Endothelial cell of umbilical vein (primary cell): ENCODE measurements around the gene FAM167B. TPM values are rescaled to one million over a fixed set of nuclear protein-coding genes. Genes with fewer than 3 reads are reported as not detected.

ENCODE experiments used
- BruUV-seq: library from RNA; stranded (reverse); fragments of 400-500 nt; replicated peaks from 2 replicates; lab custom pipeline; 2021; lab: Mats Ljungman, UMichigan
- CTCF ChIA-PET: fragments of 300-600, 350-600 bp; sonication (Branson Sonifier 250); formaldehyde crosslinking; loops from one replicate; lab custom pipeline; 2021; ENCODE audit warnings: antibody characterized with exemption, inconsistent platforms; lab: Charles Lee
- POLR2A ChIA-PET: fragments of 300-600, 350-600 bp; sonication (Branson Sonifier 250); formaldehyde crosslinking; loops from one replicate; lab custom pipeline; 2021; ENCODE audit warnings: antibody characterized with exemption, inconsistent platforms; lab: Charles Lee
- DNase-seq: peaks from one replicate; pipeline ENCODE4 v3.0.0-alpha.2; 2011; ENCODE audit warnings: low read depth, low spot score
- FAIRE-seq: peaks from 2 replicates; lab custom pipeline; 2011; peaks lifted over from hg19 to GRCh38; lab: Jason Lieb, UNC
- H2AFZ ChIP-seq: 2 replicates; pipeline ENCODE4 v1.6.0; 2012; ENCODE audit warnings: low read depth, low read length, control low read depth, inconsistent platforms
- H3K27ac ChIP-seq: 2 replicates; pipeline ENCODE4 v1.5.1; 2011; ENCODE audit warnings: low read depth, mild to moderate bottlenecking, control low read depth, low read length, moderate library complexity; ENCODE audit not compliant: insufficient read depth
- H3K27me3 ChIP-seq, 2 experiments: 2 replicates each; pipeline versions ENCODE4 v1.6.0 to v1.6.1; 2011; ENCODE audit warnings: low read length in 2 of 2, mixed read lengths in 1 of 2; ENCODE audit not compliant: control insufficient read depth in 2 of 2, insufficient read depth in 2 of 2
- H3K36me3 ChIP-seq, 2 experiments: 2 replicates in 1 of 2; 3 replicates in 1 of 2; pipeline ENCODE4 v1.5.1; 2011; ENCODE audit warnings: low read length in 2 of 2, mild to moderate bottlenecking in 1 of 2, moderate library complexity in 1 of 2; ENCODE audit not compliant: control insufficient read depth in 2 of 2, insufficient read depth in 2 of 2; ENCODE audit errors: extremely low read depth in 1 of 2
- H3K4me1 ChIP-seq: 3 replicates; pipeline ENCODE4 v1.5.1; 2011; ENCODE audit warnings: mild to moderate bottlenecking, low read length; ENCODE audit not compliant: control insufficient read depth, insufficient read depth; ENCODE audit errors: extremely low read depth
- H3K4me2 ChIP-seq: 2 replicates; pipeline ENCODE4 v1.6.1; 2011; ENCODE audit warnings: low read length, control low read depth, mixed read lengths; ENCODE audit not compliant: insufficient read depth
- H3K4me3 ChIP-seq, 3 experiments: fragments of 200-600 bp in 1 of 3; sonication (generic), shearing (Covaris generic) in 1 of 3; replicated peaks in 1 of 3; 2 replicates each; pipeline ENCODE4 v1.5.1; 2011 to 2016; ENCODE audit warnings: control low read depth in 3 of 3, low read length in 3 of 3, mild to moderate bottlenecking in 2 of 3, inconsistent platforms in 1 of 3, low read depth in 1 of 3, moderate library complexity in 1 of 3; ENCODE audit not compliant: insufficient read depth in 1 of 3
- H3K79me2 ChIP-seq: 2 replicates; pipeline ENCODE4 v1.6.0; 2012; ENCODE audit warnings: low read length, inconsistent platforms; ENCODE audit not compliant: control insufficient read depth, insufficient read depth
- H3K9ac ChIP-seq: replicated peaks from 2 replicates; pipeline ENCODE3; 2011; ENCODE audit warnings: low read length, control low read depth; ENCODE audit not compliant: insufficient read depth; ENCODE audit errors: extremely low read depth
- H3K9me1 ChIP-seq: replicated peaks from 3 replicates; pipeline ENCODE4 v1.6.0; 2011; ENCODE audit warnings: mild to moderate bottlenecking, low read length; ENCODE audit not compliant: control insufficient read depth, insufficient read depth; ENCODE audit errors: extremely low read depth
- H3K9me3 ChIP-seq: replicated peaks from 2 replicates; pipeline ENCODE4 v1.5.1; 2012; ENCODE audit warnings: low read length, inconsistent platforms; ENCODE audit not compliant: control insufficient read depth, insufficient read depth
- H4K20me1 ChIP-seq: replicated peaks from 2 replicates; pipeline ENCODE3; 2011; ENCODE audit warnings: mild to moderate bottlenecking, low read length; ENCODE audit not compliant: control insufficient read depth, insufficient read depth; ENCODE audit errors: extremely low read depth
- CTCF ChIP-seq, 2 donors: IDR thresholded peaks; 1 replicate in 1 of 2; 2 replicates in 1 of 2; pipeline ENCODE4 v1.5.1; 2011; ENCODE audit warnings: low read length in 2 of 2, mild to moderate bottlenecking in 2 of 2, moderate library complexity in 2 of 2, control low read depth in 1 of 2, inconsistent platforms in 1 of 2, low read depth in 1 of 2; ENCODE audit not compliant: insufficient read depth in 1 of 2; ENCODE audit errors: extremely low read depth in 1 of 2
- EZH2 ChIP-seq: IDR thresholded peaks from 2 replicates; pipeline ENCODE4 v1.6.1; 2012; ENCODE audit warnings: borderline replicate concordance, low read depth, mild to moderate bottlenecking, moderate library complexity, low read length, inconsistent platforms; ENCODE audit not compliant: severe bottlenecking
- FOS ChIP-seq: IDR thresholded peaks from 2 replicates; pipeline ENCODE4 v1.6.1; 2011; ENCODE audit warnings: mild to moderate bottlenecking, low read length, moderate library complexity, borderline replicate concordance; ENCODE audit not compliant: insufficient read depth
- GATA2 ChIP-seq: IDR thresholded peaks from 2 replicates; pipeline ENCODE4 v1.7.0; 2011; ENCODE audit warnings: low read depth, mild to moderate bottlenecking, moderate library complexity, mixed read lengths, low read length; ENCODE audit not compliant: insufficient read length, insufficient read depth
- JUN ChIP-seq: IDR thresholded peaks from 2 replicates; pipeline ENCODE4 v1.6.1; 2011; ENCODE audit warnings: borderline replicate concordance, low read depth; ENCODE audit not compliant: insufficient read length, insufficient read depth
- MAX ChIP-seq: IDR thresholded peaks from 2 replicates; pipeline ENCODE4 v1.6.1; 2011; ENCODE audit not compliant: insufficient read depth, insufficient read length
- MYC ChIP-seq: IDR thresholded peaks from one replicate; pipeline ENCODE4 v1.6.1; 2011; ENCODE audit warnings: mild to moderate bottlenecking, low read depth, low read length
- POLR2A ChIP-seq: IDR thresholded peaks from 2 replicates; pipeline ENCODE4 v1.6.1; 2012; ENCODE audit warnings: low read depth, mild to moderate bottlenecking, control low read depth, low read length
- POLR2AphosphoS5 ChIP-seq: IDR thresholded peaks from 2 replicates; pipeline ENCODE4 v1.6.1; 2012; ENCODE audit warnings: low read depth, mild to moderate bottlenecking, control low read depth, low read length, moderate library complexity; ENCODE audit not compliant: insufficient read depth
- dilution Hi-C: fragments of 300-500 bp; cut with MboI; formaldehyde crosslinking; loops from one replicate; pipeline ENCODE4 v1.15.0; 2019; ENCODE audit warnings: low sequenced_read_pairs; ENCODE audit not compliant: extremely low pct_ligation_motif_present
- intact Hi-C: fragments of 100-400 bp; cut with micrococcal nuclease; formaldehyde crosslinking; loops from one replicate; pipeline ENCODE4 v1.10.0; 2022
- polyA plus RNA-seq, 4 experiments: library from polyadenylated mRNA; depleted of rRNA in 3 of 4; stranded (reverse) in 3 of 4; unstranded in 1 of 4; fragments of >200 nt; gene quantifications; 2 replicates each; pipeline versions ENCODE4 v1.2.1 to v1.2.3, GENCODE V29; 2011 to 2012; ENCODE audit warnings: missing spikeins in 1 of 4
- total RNA-seq: library from RNA; stranded (reverse); gene quantifications from 2 replicates; pipeline ENCODE4 v1.2.3, GENCODE V29; 2021

The FAM167B gene
- total and polyA plus RNA-seq, 2 donors (not counting 3 experiments of a cell fraction or from before 2014, with no cell fraction given): 2.1 to 5.6 TPM

- no peak overlapping the region for H3K27ac ChIP-seq
- dilution Hi-C loops: no loop called here
- no peaks in the 10 kb centered on the region for H3K9me3 ChIP-seq
- H3K9me1 ChIP-seq: no peaks in the 10 kb centered on the region
- H3K4me3 ChIP-seq: no peak overlapping the region
- H3K36me3 ChIP-seq: no peaks in the 10 kb centered on the region
- H3K4me2 ChIP-seq: no peak overlapping the region
- H3K79me2 ChIP-seq: no peaks in the 10 kb centered on the region
- H3K4me1 ChIP-seq: peaks cover 5% of the 10 kb centered on the region
- CTCF ChIA-PET: no interaction called here
- peaks cover 16 to 24% of the 10 kb centered on the region in 2 experiments for H3K27me3 ChIP-seq
- intact Hi-C loops: no loop called here
- FAIRE-seq (no peak), DNase-seq (no peak)
- no peak for TF ChIP-seq JUN
- TF ChIP-seq FOS: no peak
- TF ChIP-seq POLR2AphosphoS5: no peak
- TF ChIP-seq MYC: no peak
- TF ChIP-seq MAX: no peak
- no peak for TF ChIP-seq CTCF (IDR thresholded peaks at IDR 0.05; ENCODE audit: extremely low read depth in 1 of 2, insufficient read depth in 1 of 2, low read depth in 1 of 2, low read length in 2 of 2)
- TF ChIP-seq GATA2: no peak
- TF ChIP-seq EZH2: no peak
- no peak for TF ChIP-seq POLR2A
- no peak overlapping the region for H3K9ac ChIP-seq
- H2AFZ ChIP-seq: no peak overlapping the region
- BruUV-seq: no TSS peak
- POLR2A ChIA-PET: no interaction called here
- no peaks in the 10 kb centered on the region for H4K20me1 ChIP-seq
Measured at GRCh38 chr1:32274646-32275340, 27.8 kb downstream of the FAM167B start.
